Tibial artery (tissue), 4 donors: ENCODE results near the gene TRIM3.

Experiments used
- DNase-seq, 2 donors: peaks; one replicate each; pipeline ENCODE4 v3.0.0-alpha.2; 2019
- H3K27ac ChIP-seq, 2 donors: fragments of 200-600 bp; sonication (generic) in 1 of 2; 1 replicate in 1 of 2; 2 replicates in 1 of 2; pipeline ENCODE4 v1.5.1; 2018 to 2019; ENCODE audit warnings: mild to moderate bottlenecking in 1 of 2
- H3K27me3 ChIP-seq, 2 donors: fragments of 200-600 bp; sonication (generic) in 1 of 2; one replicate each; pipeline versions ENCODE4 v1.5.1 to v1.6.0; 2016 to 2019
- H3K36me3 ChIP-seq, 3 donors: fragments of 200-600 bp; sonication (generic) in 2 of 3; one replicate each; pipeline ENCODE4 v1.5.1; 2016 to 2019; ENCODE audit warnings: mild to moderate bottlenecking in 2 of 3
- H3K4me1 ChIP-seq, 4 donors: fragments of 200-600 bp; sonication (generic) in 2 of 4; 1 replicate in 3 of 4; 2 replicates in 1 of 4; pipeline ENCODE4 v1.5.1; 2016 to 2019
- H3K4me3 ChIP-seq, 2 donors: fragments of 200-600 bp; sonication (generic) in 1 of 2; 1 replicate in 1 of 2; 2 replicates in 1 of 2; pipeline ENCODE4 v1.5.1; 2018 to 2019; ENCODE audit warnings: mild to moderate bottlenecking in 2 of 2
- H3K9me3 ChIP-seq, 3 donors: fragments of 200-600 bp; sonication (generic) in 1 of 3; one replicate each; pipeline ENCODE4 v1.5.1; 2016 to 2019
- intact Hi-C: fragments of 100-400 bp; cut with DNase I; formaldehyde crosslinking; loops from one replicate; pipeline ENCODE4 v1.15.0; 2023; ENCODE audit warnings: low total_unique reads
- TF ChIP-seq, protein P1 (sequence below), 2 experiments: fragments of 200-600 bp in 1 of 2; fragments of 450-650 bp in 1 of 2; IDR thresholded peaks; one replicate each; pipeline ENCODE4 v1.5.1; 2017 to 2019; ENCODE audit warnings: antibody characterized with exemption in 2 of 2, mild to moderate bottlenecking in 1 of 2, moderate library complexity in 1 of 2

Gene TRIM3

DNA sequence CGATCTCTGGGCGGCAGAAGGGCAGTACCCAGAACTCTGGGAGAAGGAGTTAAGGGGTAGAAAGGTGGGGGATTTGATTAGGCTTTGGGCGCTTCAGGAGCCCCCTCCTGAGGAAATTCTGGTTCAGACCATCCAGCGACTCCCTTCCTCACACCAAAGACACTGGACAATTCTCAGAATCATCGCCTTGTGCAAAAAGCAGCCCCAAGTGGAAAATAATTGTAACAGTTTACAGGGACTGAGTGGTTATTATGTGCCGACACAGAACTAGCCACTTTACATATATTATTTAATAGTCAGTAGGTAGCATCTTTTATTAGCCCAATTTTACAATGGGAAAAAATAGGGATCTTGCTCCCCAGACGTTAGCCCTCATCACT, 662 bp upstream of the TRIM3 start:
- peaks cover 5 to 46% (median 25%) of the 10 kb centered on the region in 4 donors for H3K4me1 ChIP-seq
- TF ChIP-seq, protein P1, sequence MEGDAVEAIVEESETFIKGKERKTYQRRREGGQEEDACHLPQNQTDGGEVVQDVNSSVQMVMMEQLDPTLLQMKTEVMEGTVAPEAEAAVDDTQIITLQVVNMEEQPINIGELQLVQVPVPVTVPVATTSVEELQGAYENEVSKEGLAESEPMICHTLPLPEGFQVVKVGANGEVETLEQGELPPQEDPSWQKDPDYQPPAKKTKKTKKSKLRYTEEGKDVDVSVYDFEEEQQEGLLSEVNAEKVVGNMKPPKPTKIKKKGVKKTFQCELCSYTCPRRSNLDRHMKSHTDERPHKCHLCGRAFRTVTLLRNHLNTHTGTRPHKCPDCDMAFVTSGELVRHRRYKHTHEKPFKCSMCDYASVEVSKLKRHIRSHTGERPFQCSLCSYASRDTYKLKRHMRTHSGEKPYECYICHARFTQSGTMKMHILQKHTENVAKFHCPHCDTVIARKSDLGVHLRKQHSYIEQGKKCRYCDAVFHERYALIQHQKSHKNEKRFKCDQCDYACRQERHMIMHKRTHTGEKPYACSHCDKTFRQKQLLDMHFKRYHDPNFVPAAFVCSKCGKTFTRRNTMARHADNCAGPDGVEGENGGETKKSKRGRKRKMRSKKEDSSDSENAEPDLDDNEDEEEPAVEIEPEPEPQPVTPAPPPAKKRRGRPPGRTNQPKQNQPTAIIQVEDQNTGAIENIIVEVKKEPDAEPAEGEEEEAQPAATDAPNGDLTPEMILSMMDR (IDR thresholded peaks at IDR 0.05) = no peak
- H3K36me3 ChIP-seq = peaks cover 7 to 30% (median 25%) of the 10 kb centered on the region in 3 donors
- intact Hi-C loops = no loop called here
- no peak for DNase-seq
- no peaks in the 10 kb centered on the region for H3K9me3 ChIP-seq
- peak overlapping the region; percentile 84 to 92 for H3K27ac ChIP-seq
- peak overlapping the region; percentile 79 to 92 for H3K4me3 ChIP-seq
- no peaks in the 10 kb centered on the region for H3K27me3 ChIP-seq

DNA sequence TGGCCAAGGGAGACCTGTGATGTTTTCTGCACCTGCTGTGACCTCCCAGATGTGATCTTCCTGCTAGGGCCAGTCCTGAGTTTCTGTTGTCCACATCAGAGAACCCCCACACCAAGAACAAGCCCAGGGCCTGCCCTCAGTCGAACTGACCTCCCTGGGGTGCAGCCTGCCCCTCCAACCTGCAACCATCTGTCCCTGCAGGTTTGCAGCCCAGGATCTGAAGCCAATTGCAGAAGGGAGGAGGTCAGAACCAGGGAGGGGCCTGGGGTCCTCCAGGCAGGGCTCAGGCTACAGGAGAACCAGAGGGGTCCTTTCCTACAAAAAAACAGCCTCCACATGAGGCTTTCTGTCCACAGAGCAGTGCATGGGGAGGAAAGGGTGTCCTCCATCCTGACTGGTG, 807 bp downstream of the TRIM3 start:
- Histone ChIP-seq H3K4me1 (peaks cover 5 to 57% (median 27%) of the 10 kb centered on the region in 4 donors), H3K27ac (peak overlapping the region; percentile 84 to 92), H3K36me3 (peaks cover 0 to 16% (median 15%) of the 10 kb centered on the region in 3 donors), H3K9me3 (no peaks in the 10 kb centered on the region), H3K4me3 (peak overlapping the region; percentile 79 to 92), H3K27me3 (no peaks in the 10 kb centered on the region)
- DNase-seq = no peak
- intact Hi-C loops = no loop called here
- TF ChIP-seq, protein P1 (IDR thresholded peaks at IDR 0.05) = no peak

DNA sequence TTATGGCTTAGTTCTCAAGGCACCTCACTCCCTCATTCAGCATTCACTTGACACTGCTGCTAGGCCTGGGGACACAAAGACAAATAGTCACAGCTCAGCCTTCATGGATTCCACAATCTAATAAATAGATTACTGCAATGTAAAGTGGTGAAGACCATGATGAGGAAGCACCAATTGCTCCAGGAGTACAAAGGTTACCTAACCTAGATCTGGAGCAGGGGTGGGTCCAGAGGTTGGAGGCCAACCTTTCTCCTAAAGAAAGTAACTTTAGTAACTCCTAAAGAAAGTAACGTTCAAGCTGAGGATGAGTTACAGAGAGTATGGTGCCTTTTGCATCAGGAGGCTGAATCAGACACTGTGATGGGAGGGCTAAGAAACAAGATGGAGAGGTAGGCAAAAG, 4.1 kb downstream of the TRIM3 start:
- intact Hi-C loops = no loop called here
- peak overlapping the region; percentile 57 to 69 for H3K27ac ChIP-seq
- no peaks in the 10 kb centered on the region for H3K9me3 ChIP-seq
- no peak for DNase-seq
- peaks cover 0 to 13% (median 8%) of the 10 kb centered on the region in 3 donors for H3K36me3 ChIP-seq
- no peak overlapping the region for H3K4me3 ChIP-seq
- no peaks in the 10 kb centered on the region for H3K27me3 ChIP-seq
- peaks cover 5 to 48% (median 23%) of the 10 kb centered on the region in 4 donors for H3K4me1 ChIP-seq
- TF ChIP-seq, protein P1 (IDR thresholded peaks at IDR 0.05) = no peak

DNA sequence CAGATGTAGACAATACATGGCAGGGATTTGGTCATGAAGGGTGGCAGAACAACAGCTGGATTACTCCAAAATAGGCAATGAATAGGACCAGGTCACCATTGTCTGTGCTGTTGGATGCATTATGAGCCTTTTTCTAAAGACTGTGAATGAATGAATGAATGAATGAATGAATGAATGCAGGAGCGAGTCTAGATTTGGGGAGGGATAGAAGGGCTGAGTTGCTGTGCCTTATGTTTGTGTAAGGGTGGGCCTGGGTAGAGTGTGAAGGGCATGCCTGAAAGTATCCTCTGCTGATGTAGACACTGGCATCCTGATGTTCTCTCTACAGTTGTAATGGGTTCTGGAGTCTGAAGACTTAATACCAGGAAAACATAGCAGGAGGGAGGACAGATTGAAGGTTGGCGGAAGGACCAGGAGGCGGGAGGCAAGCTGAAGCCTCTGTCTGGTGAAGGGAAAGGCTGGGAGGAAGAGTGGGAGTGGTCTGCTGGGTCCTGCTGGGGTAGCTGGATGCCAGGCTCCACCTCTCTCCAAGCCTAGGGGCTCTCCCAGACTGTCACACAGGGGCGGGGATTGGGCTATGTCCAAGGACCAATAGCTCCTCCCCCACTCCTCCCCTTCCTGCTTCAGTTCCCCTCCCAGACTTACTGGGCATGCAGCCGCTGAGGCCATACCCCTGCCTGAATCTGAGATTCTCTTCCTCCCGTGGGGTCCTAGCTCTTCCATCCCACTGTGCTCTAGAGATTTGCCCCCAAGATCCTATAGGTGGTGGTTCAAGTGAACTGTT, 4.8 kb downstream of the TRIM3 start:
- TF ChIP-seq, protein P1 (IDR thresholded peaks at IDR 0.05) = no peak
- intact Hi-C loops = no loop called here
- peak; percentile 94 to 96 for DNase-seq
- peak overlapping the region; percentile 57 to 69 for H3K27ac ChIP-seq
- H3K27me3 ChIP-seq = no peaks in the 10 kb centered on the region
- H3K36me3 ChIP-seq = peaks cover 4 to 20% (median 15%) of the 10 kb centered on the region in 3 donors
- H3K4me3 ChIP-seq = no peak overlapping the region
- no peaks in the 10 kb centered on the region for H3K9me3 ChIP-seq
- H3K4me1 ChIP-seq = peaks cover 5 to 44% (median 21%) of the 10 kb centered on the region in 4 donors

DNA sequence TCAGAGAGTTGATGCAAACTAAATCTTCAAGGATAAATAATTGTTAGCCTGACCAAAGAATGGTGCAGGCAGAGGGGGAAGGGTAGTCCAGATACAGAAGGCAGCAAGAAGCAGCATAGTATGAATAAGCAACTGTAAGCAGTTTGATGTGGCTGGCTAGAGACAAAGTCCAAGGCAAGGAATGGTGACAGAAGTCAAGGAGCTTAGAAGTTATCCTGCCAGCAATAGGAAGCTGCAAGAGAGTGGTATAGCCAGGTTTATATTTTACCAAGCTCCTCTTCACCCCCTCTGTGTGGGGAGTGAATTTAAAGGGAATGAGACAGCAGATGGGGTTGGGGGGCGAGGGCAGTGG, 14.7 kb downstream of the TRIM3 start:
- TF ChIP-seq, protein P1 (IDR thresholded peaks at IDR 0.05) = no peak
- Histone ChIP-seq H3K27me3 (no peaks in the 10 kb centered on the region), H3K36me3 (peaks cover 63 to 96% (median 77%) of the 10 kb centered on the region in 3 donors), H3K27ac (no peak overlapping the region), H3K9me3 (no peaks in the 10 kb centered on the region), H3K4me1 (no peaks in the 10 kb centered on the region), H3K4me3 (no peak overlapping the region)
- DNase-seq = no peak
- intact Hi-C loops = no loop called here
